Uterus (tissue), 4 donors: Measurements from ENCODE around the gene KRTAP10-5. TPM values are rescaled to one million over a fixed set of nuclear protein-coding genes. Genes with fewer than 3 reads are reported as not detected.

Experiments used
- DNase-seq, 2 donors: peaks; one replicate each; pipeline ENCODE4 v3.0.0-alpha.2; 2019 to 2020
- H3K27ac ChIP-seq, 2 donors: fragments of 200-600 bp; sonication (generic); 1 replicate in 1 of 2; 2 replicates in 1 of 2; pipeline ENCODE4 v1.5.1; 2016 to 2018
- H3K27me3 ChIP-seq, 2 donors: fragments of 200-600 bp; sonication (generic); one replicate each; pipeline ENCODE4 v1.5.1; 2018 to 2019; ENCODE audit warnings: control low read depth in 1 of 2
- H3K36me3 ChIP-seq, 2 donors: fragments of 200-600 bp; sonication (generic); one replicate each; pipeline ENCODE4 v1.5.1; 2019; ENCODE audit warnings: control low read depth in 1 of 2
- H3K4me1 ChIP-seq, 2 donors: fragments of 200-600 bp; sonication (generic); one replicate each; pipeline ENCODE4 v1.5.1; 2018 to 2019; ENCODE audit warnings: control low read depth in 1 of 2
- H3K4me3 ChIP-seq, 2 donors: fragments of 200-600 bp; sonication (generic); 1 replicate in 1 of 2; 2 replicates in 1 of 2; pipeline ENCODE4 v1.5.1; 2018 to 2019; ENCODE audit warnings: mild to moderate bottlenecking in 1 of 2
- H3K9me3 ChIP-seq, 2 donors: fragments of 200-600 bp; sonication (generic); one replicate each; pipeline ENCODE4 v1.5.1; 2019; ENCODE audit warnings: control low read depth in 1 of 2
- POLR2A ChIP-seq, 2 donors: fragments of 450-650 bp; IDR thresholded peaks; one replicate each; pipeline ENCODE4 v1.6.1; 2016; ENCODE audit warnings: antibody characterized with exemption in 2 of 2, mild to moderate bottlenecking in 1 of 2, moderate library complexity in 1 of 2
- intact Hi-C: fragments of 100-400 bp; cut with DNase I; formaldehyde crosslinking; loops from one replicate; pipeline ENCODE4 v1.15.1; 2023; ENCODE audit warnings: low total_unique reads
- total RNA-seq, 4 donors: library from RNA; depleted of rRNA in 3 of 4; stranded (reverse); fragments of >200 nt in 3 of 4; gene quantifications; one replicate each; pipeline versions ENCODE4 v1.1.0 to v1.2.4, GENCODE V29; 2014 to 2023
- TF ChIP-seq, protein P1 (sequence below), 4 experiments: fragments of 200-600 bp in 2 of 4; fragments of 450-650 bp in 2 of 4; sonication (generic) in 2 of 4; IDR thresholded peaks; one replicate each; pipeline ENCODE4 v1.5.1; 2016 to 2019; ENCODE audit warnings: antibody characterized with exemption in 4 of 4, mild to moderate bottlenecking in 2 of 4, moderate library complexity in 1 of 4
- donor health status: DM: yes; HTN: yes; CAD: no.

Gene KRTAP10-5
- total RNA-seq, 4 donors from 2014 or later: not detected

DNA sequence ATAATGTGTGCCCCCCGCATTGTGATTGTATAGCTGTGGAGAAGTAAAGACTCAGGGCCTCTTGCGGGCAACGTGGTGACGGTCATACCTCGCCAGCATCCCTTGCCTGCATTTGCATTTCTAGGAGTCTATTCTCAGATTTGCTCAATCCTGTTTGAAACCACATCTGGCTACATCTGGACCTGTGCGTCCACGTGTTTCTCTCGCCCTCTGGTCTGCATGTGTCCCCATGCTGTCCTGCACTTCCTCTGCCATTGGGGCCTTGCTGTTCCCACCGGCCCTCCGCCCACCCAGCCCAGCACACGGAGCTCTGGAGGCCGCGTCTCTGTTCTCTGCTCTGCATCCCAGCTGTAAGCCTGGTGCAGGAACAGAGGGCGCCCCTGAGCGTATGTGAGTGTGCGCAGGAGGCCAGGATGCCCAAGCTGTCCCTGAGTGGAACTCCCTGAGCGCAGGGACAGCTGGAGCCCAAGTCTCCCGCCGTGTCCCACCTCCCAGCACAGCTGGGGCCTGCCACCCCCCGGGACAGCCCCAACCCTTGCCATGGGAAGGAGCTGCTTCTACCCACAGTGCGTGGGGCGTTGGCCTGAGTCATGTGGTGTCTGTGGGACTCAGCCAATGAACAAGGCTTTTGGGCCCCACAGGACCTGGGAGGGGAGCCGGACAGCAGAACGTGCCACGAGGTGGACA lies 30.7 kb downstream of the KRTAP10-5 start:
- no peaks in the 10 kb centered on the region for H3K36me3 ChIP-seq
- H3K27me3 ChIP-seq: no peaks in the 10 kb centered on the region
- no peaks in the 10 kb centered on the region for H3K4me1 ChIP-seq
- H3K4me3 ChIP-seq: no peak overlapping the region
- H3K27ac ChIP-seq: no peak overlapping the region
- DNase-seq: no peak
- TF ChIP-seq POLR2A (IDR thresholded peaks at IDR 0.05): no peak
- TF ChIP-seq, protein P1, sequence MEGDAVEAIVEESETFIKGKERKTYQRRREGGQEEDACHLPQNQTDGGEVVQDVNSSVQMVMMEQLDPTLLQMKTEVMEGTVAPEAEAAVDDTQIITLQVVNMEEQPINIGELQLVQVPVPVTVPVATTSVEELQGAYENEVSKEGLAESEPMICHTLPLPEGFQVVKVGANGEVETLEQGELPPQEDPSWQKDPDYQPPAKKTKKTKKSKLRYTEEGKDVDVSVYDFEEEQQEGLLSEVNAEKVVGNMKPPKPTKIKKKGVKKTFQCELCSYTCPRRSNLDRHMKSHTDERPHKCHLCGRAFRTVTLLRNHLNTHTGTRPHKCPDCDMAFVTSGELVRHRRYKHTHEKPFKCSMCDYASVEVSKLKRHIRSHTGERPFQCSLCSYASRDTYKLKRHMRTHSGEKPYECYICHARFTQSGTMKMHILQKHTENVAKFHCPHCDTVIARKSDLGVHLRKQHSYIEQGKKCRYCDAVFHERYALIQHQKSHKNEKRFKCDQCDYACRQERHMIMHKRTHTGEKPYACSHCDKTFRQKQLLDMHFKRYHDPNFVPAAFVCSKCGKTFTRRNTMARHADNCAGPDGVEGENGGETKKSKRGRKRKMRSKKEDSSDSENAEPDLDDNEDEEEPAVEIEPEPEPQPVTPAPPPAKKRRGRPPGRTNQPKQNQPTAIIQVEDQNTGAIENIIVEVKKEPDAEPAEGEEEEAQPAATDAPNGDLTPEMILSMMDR (IDR thresholded peaks at IDR 0.05): no peak
- intact Hi-C loops: no loop called here
- peaks cover 0 to 5% of the 10 kb centered on the region in 2 donors for H3K9me3 ChIP-seq

DNA sequence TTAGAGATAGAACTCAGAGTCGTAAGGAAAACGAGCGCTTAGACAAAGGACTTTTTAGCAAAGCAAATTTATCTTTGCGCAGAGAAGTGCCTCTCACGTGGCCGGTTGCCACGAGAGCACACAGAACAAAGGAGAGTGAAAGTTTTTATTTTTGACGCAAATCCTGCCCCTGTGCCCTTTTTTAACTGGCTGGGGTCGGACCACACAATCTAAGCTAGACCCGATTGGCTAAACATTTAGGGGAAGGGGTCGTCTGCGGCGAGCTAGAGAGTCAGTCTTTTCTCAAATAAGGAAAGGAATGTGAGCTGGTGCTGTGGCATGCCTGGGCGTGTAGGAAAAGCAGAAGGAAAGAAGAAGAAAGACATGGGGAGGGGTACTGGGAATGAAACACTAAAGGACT lies 31.5 kb downstream of the KRTAP10-5 start:
- intact Hi-C loops: no loop called here
- DNase-seq: no peak
- no peak for TF ChIP-seq POLR2A (IDR thresholded peaks at IDR 0.05)
- TF ChIP-seq, protein P1 (IDR thresholded peaks at IDR 0.05): no peak
- H3K9me3 ChIP-seq: peaks cover 0 to 5% of the 10 kb centered on the region in 2 donors
- no peaks in the 10 kb centered on the region for H3K4me1 ChIP-seq
- no peak overlapping the region for H3K4me3 ChIP-seq
- H3K36me3 ChIP-seq: no peaks in the 10 kb centered on the region
- H3K27me3 ChIP-seq: no peaks in the 10 kb centered on the region
- H3K27ac ChIP-seq: no peak overlapping the region

DNA sequence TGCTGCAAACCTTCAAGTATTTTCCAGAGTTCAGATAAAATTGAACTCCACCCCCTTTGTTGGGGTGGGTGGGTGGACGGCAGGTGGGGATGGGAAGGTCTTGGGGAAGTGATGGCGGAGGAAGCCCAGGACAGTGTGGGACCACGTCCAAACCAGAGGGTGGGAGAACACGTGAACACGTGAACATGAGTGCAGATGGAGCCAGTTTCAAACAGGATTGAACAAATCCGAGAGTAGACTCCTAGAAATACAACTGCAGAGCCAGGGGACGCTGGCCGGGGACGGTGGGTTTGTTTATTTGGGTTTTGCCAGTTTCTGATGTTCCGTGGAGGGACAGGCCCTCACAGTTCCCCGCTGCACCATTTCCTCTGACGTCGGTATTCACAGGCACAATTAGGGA lies 32.0 kb downstream of the KRTAP10-5 start:
- no peak for TF ChIP-seq POLR2A (IDR thresholded peaks at IDR 0.05)
- TF ChIP-seq, protein P1 (IDR thresholded peaks at IDR 0.05): no peak
- H3K4me3 ChIP-seq: no peak overlapping the region
- intact Hi-C loops: no loop called here
- no peaks in the 10 kb centered on the region for H3K27me3 ChIP-seq
- no peak for DNase-seq
- peaks cover 0 to 5% of the 10 kb centered on the region in 2 donors for H3K9me3 ChIP-seq
- H3K36me3 ChIP-seq: no peaks in the 10 kb centered on the region
- H3K4me1 ChIP-seq: no peaks in the 10 kb centered on the region
- no peak overlapping the region for H3K27ac ChIP-seq

DNA sequence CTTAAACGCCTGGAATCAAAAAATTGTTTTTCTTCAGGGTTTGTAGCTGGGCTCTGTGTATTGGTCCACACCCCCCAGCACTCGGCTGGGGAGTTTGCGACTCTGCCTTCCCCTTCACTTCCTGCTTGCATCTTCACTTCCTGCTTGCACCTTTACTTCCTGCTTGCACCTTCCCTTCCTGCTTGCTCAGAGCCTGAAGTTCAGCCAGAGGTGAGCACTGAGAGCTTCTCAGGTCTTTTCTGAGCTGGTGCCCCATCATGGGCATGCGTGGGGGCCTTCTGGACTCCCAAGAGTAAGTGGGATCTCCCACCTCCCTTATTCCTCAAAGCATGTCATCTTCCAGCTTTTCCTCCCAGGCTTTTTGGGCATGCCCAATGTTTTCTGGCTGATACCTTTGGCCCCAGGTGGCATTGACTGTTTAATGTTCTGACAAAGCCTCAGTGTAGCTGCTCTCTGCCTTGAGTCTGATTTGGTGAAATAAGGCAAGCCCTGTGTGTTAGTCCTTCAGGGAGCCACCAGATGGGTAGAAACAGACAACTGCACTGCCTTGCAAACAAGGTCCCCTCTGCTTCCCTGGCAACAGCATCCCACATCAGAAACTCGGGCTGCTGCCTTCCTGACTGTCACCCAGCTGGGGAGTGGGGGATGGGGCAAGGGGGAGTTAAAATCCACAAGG lies 32.6 kb downstream of the KRTAP10-5 start:
- Histone ChIP-seq H3K27ac (no peak overlapping the region), H3K4me3 (no peak overlapping the region), H3K36me3 (no peaks in the 10 kb centered on the region), H3K9me3 (peaks cover 0 to 5% of the 10 kb centered on the region in 2 donors), H3K4me1 (no peaks in the 10 kb centered on the region), H3K27me3 (no peaks in the 10 kb centered on the region)
- TF ChIP-seq, protein P1 (IDR thresholded peaks at IDR 0.05): no peak
- no peak for TF ChIP-seq POLR2A (IDR thresholded peaks at IDR 0.05)
- no peak for DNase-seq
- intact Hi-C loops: no loop called here

DNA sequence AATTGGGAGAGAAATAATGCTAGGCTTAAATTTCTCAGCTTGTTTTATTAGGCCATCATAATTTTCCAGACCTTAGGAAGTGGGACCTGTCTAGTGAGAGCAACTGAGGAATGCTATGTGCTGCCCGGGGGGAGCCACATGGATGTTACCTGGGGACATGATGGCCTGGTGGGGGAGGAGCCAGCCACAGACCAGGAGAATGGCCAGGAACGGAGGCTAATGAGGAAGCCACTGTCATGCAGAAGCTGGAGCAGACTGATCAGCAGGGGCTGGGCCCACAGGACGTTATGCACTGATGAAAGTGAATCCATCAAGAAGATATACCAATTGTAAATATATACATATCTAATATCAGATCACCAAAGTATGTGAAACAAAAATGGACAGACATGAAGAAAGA lies 35.8 kb downstream of the KRTAP10-5 start:
- no peak for DNase-seq
- no peaks in the 10 kb centered on the region for H3K27me3 ChIP-seq
- peaks cover 0 to 5% of the 10 kb centered on the region in 2 donors for H3K9me3 ChIP-seq
- no peaks in the 10 kb centered on the region for H3K36me3 ChIP-seq
- TF ChIP-seq POLR2A (IDR thresholded peaks at IDR 0.05): no peak
- TF ChIP-seq, protein P1 (IDR thresholded peaks at IDR 0.05): no peak
- intact Hi-C loops: no loop called here
- H3K4me3 ChIP-seq: no peak overlapping the region
- H3K27ac ChIP-seq: no peak overlapping the region
- H3K4me1 ChIP-seq: no peaks in the 10 kb centered on the region
